HAP-1 (cell line): ENCODE data around the gene RUVBL1.

Experiments used
- DNase-seq, 2 experiments: peaks; one replicate each; pipeline ENCODE4 v3.0.0-alpha.2; 2016 to 2020; ENCODE audit warnings: low spot score in 2 of 2
- H3K27me3 ChIP-seq: fragments of 250-450 bp; sonication (Bioruptor Pico); 2 replicates; pipeline ENCODE4 v1.5.1; 2020; ENCODE audit warnings: low read depth, mild to moderate bottlenecking, moderate library complexity
- H3K36me3 ChIP-seq: fragments of 250-450 bp; sonication (Bioruptor Pico); replicated peaks from 2 replicates; pipeline ENCODE4 v1.5.1; 2020; ENCODE audit warnings: mild to moderate bottlenecking
- H3K4me1 ChIP-seq: fragments of 250-450 bp; sonication (Bioruptor Pico); 2 replicates; pipeline ENCODE4 v1.5.1; 2020; ENCODE audit warnings: mild to moderate bottlenecking
- H3K4me3 ChIP-seq: fragments of 250-450 bp; sonication (Bioruptor Pico); 2 replicates; pipeline ENCODE4 v1.5.1; 2020; ENCODE audit warnings: mild to moderate bottlenecking, moderate library complexity
- H3K9me3 ChIP-seq: fragments of 250-450 bp; sonication (Bioruptor Pico); 2 replicates; pipeline ENCODE4 v1.5.1; 2020; ENCODE audit warnings: mild to moderate bottlenecking, moderate library complexity
- in situ Hi-C: fragments of 300-500 bp; cut with MboI; formaldehyde crosslinking; loops from 3 replicates; pipeline ENCODE4 v1.14.3; 2020; ENCODE audit warnings: low sequenced_read_pairs, inconsistent platforms, mixed read lengths

RUVBL1 gene

DNA sequence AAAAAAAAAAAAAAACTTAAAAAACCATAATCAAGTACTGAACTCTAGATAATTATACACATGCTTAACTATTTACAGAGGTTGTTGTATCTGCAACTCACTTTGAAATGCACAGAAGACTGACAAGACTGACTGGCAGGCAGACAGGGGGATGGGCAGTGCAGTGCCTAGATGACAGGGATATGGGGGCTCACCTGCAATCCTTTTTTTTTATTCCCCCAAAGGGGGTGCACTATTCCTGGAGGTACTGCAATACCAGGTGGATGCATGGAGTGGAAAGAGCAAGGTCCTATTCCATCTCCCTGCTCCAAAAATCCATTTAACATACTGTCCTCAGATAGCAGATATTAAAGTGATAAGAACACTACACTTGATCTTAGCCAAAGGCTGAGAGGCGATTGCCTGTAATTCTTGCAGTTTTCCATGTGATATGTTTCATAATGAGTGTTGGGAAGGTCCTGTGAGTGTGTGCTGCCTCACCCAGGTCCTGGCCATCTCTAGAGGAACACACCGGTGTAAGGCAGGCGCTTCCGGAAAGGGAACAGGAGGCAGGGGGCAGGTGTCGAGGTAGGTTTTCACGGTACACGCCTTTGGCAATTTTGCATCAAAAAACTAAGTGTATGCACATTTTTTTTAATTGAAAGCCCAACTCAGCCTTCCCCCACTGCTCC lies 48.6 kb downstream of the RUVBL1 start:
- Histone ChIP-seq H3K4me3 (no peak overlapping the region), H3K4me1 (no peaks in the 10 kb centered on the region), H3K36me3 (peaks cover 70% of the 10 kb centered on the region), H3K9me3 (no peaks in the 10 kb centered on the region), H3K27me3 (no peaks in the 10 kb centered on the region)
- DNase-seq = no peak
- in situ Hi-C loops = no loop called here

DNA sequence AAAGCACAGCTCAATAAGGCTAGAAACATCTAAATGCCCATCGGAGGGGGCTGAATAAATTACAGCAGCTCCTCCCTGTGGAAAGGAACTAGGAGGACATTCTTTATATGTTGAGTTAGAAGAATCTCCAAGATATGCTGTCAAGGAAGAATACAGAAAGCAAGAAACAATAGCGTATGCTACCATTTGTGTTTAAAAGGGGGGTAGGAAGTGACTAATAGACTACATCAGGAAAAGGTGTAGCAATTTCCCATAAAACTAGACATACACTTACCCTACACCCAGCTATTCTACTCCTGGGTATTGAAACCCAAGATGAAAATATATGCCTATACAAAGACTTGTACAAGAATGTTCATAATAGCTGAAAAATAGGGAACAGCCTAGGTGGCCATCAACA lies 49.8 kb downstream of the RUVBL1 start:
- in situ Hi-C loops = no loop called here
- DNase-seq = no peak
- H3K4me1 ChIP-seq = no peaks in the 10 kb centered on the region
- no peak overlapping the region for H3K4me3 ChIP-seq
- H3K9me3 ChIP-seq = no peaks in the 10 kb centered on the region
- H3K36me3 ChIP-seq = peaks cover 71% of the 10 kb centered on the region
- no peaks in the 10 kb centered on the region for H3K27me3 ChIP-seq

DNA sequence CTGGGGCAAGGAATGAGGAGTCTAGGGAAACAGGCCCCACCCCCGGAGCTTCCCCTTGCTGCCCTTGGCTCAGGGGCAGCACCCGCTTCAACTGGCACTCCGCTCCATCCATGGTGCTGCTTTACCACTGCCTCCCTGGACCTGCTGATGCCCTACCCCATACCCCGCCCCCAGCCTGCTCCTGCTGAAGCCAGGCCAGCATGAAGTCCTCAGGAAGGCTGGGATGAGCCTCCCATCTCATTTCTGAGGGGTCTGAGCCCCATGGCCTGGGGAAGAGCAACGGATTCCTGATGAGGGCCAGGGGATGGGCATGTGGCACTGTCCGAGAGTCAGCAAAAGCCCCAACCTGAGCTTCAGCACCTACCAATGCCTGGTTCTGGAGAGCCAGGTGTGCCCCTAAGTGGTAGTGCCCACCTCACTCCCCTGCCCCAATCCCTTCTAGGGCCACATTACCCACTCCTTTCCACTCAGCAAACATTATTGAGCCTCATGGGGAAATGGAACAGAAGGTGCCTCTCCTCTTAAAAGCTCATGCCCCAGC lies 50.4 kb downstream of the RUVBL1 start:
- no peak overlapping the region for H3K4me3 ChIP-seq
- H3K27me3 ChIP-seq = no peaks in the 10 kb centered on the region
- H3K9me3 ChIP-seq = no peaks in the 10 kb centered on the region
- in situ Hi-C loops = no loop called here
- H3K36me3 ChIP-seq = peaks cover 71% of the 10 kb centered on the region
- DNase-seq = no peak
- no peaks in the 10 kb centered on the region for H3K4me1 ChIP-seq

DNA sequence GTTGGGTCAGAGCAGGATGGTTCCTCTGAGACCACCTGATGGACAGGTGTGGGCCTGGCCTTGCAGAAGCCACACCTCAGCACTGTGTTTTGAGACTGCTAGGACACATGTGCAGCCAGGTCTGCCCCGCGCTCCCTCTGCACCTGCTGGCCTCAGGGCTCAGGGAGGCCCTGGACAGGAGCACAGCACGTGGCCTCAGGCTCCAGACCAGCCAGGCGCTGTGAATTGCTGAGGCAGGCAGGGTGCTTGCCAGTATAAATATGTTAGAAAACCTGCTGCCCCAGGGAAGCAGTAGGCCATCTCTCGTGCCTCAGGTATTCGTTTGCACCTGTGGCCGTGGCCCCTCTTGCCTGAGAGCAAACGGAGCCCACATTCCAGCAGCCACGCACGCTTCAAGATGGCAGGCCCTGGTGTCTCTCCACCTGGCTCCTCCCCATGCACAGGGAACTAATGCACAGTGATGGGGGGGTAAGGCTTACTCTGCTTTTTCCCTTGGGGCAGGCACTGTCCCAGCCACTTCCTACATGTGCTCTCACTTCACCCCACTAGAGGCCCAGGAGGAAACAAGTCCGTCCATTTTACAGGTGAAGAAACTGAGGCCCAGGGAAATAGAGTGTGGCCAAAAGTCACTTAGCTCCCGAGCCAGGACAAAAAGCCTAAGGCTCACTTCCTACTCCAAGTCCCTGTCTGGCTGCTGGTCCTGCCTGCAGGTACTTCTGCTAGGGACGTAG lies 51.0 kb downstream of the RUVBL1 start:
- no peaks in the 10 kb centered on the region for H3K9me3 ChIP-seq
- in situ Hi-C loops = no loop called here
- H3K36me3 ChIP-seq = peaks cover 73% of the 10 kb centered on the region
- no peak overlapping the region for H3K4me3 ChIP-seq
- DNase-seq = no peak
- H3K4me1 ChIP-seq = no peaks in the 10 kb centered on the region
- no peaks in the 10 kb centered on the region for H3K27me3 ChIP-seq

DNA sequence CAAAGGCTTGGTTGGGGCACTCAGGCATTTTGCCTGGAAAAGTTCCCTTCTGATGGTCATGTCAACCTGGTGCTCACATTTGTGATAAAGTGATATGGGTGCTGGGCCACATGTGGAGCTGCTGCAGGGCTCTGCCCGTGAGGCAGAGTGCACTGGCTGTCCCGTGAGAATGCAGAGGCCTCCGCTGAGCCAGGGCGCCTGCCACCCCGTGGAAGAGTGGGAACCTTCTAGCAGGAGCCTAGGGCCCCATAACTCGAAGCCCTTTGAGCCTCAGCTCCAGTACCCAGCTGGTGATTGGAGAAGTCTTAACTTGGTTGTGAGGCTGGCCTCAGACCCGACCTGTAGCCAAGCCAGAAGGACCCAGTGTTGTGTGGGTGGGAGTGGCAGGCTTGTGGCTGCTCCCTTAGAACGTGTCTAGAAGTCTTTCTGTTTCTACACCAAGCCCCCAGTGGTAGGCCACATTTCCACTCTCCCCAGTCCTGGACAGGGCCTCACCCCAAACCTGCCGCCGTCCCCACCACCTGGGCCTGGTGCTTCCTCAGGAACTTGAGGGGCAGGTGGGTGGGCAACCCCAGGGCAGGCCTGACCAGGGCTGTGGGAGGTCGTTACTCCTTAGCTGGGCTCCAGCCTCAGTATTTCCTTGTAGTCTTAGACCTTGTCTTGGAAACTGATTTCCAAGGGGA lies 51.7 kb downstream of the RUVBL1 start:
- H3K4me1 ChIP-seq = no peaks in the 10 kb centered on the region
- peaks cover 80% of the 10 kb centered on the region for H3K36me3 ChIP-seq
- in situ Hi-C loops = no loop called here
- H3K9me3 ChIP-seq = no peaks in the 10 kb centered on the region
- H3K27me3 ChIP-seq = no peaks in the 10 kb centered on the region
- DNase-seq = no peak
- H3K4me3 ChIP-seq = no peak overlapping the region

DNA sequence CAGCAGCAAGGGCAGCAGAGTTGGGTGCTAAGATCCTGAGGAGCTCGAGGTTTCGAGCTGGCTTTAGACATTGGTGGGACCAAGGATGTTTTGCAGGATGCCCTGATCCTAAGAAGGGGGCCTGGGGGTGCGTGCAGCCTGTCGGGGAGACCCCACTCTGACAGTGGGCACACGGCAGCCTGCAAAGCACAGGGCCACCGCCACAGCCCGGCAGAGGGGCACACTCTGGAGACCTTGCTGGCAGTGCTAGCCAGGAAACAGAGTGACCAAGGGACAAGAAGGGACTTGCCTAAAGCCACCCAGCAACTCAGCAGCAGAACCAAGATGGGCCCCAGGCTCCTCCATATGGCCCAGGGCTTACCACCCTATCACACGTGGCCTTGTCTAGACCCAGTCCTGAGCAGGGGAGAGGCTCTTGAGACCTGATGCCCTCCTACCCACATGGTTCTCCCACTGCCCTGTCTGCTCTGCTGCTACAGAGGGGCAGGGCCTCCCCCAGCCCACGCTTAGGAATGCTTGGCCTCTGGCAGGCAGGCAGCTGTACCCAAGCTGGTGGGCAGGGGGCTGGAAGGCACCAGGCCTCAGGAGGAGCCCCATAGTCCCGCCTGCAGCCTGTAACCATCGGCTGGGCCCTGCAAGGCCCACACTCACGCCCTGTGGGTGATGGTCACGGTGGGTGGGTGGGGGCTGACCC lies 52.6 kb downstream of the RUVBL1 start:
- Histone ChIP-seq H3K27me3 (no peaks in the 10 kb centered on the region), H3K4me1 (no peaks in the 10 kb centered on the region), H3K36me3 (peaks cover 88% of the 10 kb centered on the region), H3K4me3 (no peak overlapping the region), H3K9me3 (no peaks in the 10 kb centered on the region)
- DNase-seq = no peak
- in situ Hi-C loops = no loop called here

DNA sequence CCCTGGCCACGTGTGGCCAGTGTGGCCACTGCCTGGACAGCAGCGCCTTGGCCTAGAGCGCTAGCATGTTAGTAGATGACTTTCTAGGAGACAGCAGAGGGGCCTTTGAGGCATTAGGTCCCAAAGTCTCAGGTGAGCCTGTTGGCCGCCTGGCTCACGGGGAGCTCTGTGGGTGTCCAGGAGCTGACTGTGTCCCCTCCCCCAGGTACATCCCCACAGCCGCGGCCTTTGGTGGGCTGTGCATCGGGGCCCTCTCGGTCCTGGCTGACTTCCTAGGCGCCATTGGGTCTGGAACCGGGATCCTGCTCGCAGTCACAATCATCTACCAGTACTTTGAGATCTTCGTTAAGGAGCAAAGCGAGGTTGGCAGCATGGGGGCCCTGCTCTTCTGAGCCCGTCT lies 54.3 kb downstream of the RUVBL1 start:
- Histone ChIP-seq H3K4me1 (no peaks in the 10 kb centered on the region), H3K4me3 (no peak overlapping the region), H3K27me3 (no peaks in the 10 kb centered on the region), H3K9me3 (no peaks in the 10 kb centered on the region), H3K36me3 (peaks cover 98% of the 10 kb centered on the region)
- DNase-seq = no peak
- in situ Hi-C loops = no loop called here

DNA sequence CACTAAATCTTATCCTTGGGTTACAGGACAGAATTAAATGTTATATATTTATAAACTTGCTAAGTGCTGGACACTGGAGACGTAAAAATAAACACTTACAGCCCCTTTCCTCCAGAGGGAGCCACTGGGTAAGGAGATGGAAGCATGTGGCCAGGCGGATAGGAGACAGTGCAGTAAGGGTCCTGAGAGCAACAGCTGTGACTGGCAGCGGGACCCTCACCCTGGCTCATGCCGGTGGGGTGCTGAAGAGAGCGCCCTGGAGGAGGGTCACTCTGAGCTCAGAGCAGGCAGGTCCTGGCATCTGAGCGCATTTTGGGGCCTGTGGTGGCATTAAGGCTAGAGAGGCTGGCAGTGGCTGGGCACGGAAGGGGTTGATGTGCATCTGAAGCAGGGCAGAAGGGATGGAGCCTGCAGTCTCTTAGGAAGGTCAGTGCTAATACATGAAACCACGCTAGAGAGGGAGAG lies 55.4 kb downstream of the RUVBL1 start:
- no peaks in the 10 kb centered on the region for H3K27me3 ChIP-seq
- no peak overlapping the region for H3K4me3 ChIP-seq
- in situ Hi-C loops = no loop called here
- H3K36me3 ChIP-seq = peaks cover 98% of the 10 kb centered on the region
- DNase-seq = peak; percentile 53 to 66
- no peaks in the 10 kb centered on the region for H3K4me1 ChIP-seq
- H3K9me3 ChIP-seq = no peaks in the 10 kb centered on the region

DNA sequence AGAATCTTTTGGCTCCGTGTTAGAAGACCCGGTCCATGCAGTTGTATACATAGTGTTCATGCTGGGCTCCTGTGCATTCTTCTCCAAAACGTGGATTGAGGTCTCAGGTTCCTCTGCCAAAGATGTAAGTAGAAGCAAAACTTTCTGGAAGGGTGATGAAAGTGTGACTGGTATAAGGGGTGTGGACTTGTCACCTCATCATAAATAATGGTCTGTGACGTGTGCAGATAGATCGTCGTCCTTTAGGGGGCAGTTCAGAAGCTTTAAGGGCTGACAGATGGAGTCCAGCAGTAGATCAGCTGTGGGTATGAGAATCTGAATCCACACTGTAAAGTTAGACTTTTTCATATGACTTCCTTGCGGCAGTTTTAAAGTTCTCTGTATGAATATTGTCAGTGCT lies 56.1 kb downstream of the RUVBL1 start:
- Histone ChIP-seq H3K36me3 (peaks cover 98% of the 10 kb centered on the region), H3K4me1 (no peaks in the 10 kb centered on the region), H3K4me3 (no peak overlapping the region), H3K27me3 (no peaks in the 10 kb centered on the region), H3K9me3 (no peaks in the 10 kb centered on the region)
- in situ Hi-C loops = no loop called here
- DNase-seq = no peak

DNA sequence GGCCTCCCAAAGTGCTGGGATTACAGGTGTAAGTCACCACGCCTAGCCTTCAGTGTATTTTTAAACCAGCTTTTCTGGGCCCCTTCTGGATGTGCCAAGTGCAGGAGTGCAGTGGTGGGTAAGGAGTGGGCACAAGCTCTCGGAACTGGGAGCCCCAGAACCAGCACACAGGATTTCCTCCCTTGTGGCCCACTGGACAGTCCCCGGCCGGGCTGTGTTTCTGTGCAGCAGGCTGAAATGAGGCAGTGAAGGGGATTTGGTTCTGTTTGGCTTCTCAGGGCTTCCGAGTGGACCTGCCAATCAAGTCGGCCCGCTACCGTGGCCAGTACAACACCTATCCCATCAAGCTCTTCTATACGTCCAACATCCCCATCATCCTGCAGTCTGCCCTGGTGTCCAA lies 56.9 kb downstream of the RUVBL1 start:
- Histone ChIP-seq H3K4me3 (no peak overlapping the region), H3K9me3 (no peaks in the 10 kb centered on the region), H3K4me1 (no peaks in the 10 kb centered on the region), H3K27me3 (no peaks in the 10 kb centered on the region), H3K36me3 (peaks cover 98% of the 10 kb centered on the region)
- in situ Hi-C loops = no loop called here
- no peak for DNase-seq

DNA sequence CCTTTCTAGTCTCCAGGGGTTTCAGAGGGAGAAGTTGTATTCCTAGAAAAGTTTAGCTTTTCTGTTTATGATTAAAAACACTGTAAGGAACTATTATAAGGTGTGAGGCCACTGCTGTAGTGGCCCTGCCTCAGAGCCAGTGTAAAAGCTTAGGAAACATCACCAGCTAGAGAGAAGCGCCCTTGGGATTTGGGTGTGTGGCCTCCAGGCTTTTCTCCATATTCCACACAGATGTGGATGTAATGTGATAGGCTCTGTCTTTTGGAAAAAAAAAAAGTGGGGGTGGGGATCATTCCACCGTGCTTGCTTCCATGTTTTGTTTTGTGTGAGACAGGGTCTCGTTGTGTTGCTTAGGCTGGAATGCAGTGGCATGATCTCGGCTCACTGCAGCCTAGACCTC lies 57.5 kb downstream of the RUVBL1 start:
- H3K27me3 ChIP-seq = no peaks in the 10 kb centered on the region
- DNase-seq = no peak
- no peaks in the 10 kb centered on the region for H3K9me3 ChIP-seq
- H3K4me1 ChIP-seq = no peaks in the 10 kb centered on the region
- no peak overlapping the region for H3K4me3 ChIP-seq
- in situ Hi-C loops = no loop called here
- H3K36me3 ChIP-seq = peaks cover 98% of the 10 kb centered on the region

DNA sequence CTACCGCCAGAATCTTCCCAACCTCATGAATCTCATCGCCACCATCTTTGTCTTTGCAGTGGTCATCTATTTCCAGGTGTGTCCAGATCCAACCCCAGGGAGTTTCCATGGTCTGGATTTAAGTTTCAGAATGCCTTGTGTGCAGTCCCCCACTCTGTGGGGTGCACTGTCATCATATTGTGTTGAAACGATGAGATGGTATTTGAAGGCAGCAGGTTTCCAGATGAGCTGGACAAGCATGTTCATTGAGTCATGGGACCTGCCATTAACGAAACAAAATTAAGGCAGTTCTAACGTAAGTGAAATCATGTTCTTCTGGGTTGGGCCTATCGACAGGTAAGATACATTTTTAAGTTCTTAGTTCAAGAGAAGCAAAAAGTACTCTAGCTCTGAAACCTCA lies 58.6 kb downstream of the RUVBL1 start:
- H3K9me3 ChIP-seq = no peaks in the 10 kb centered on the region
- H3K27me3 ChIP-seq = no peaks in the 10 kb centered on the region
- in situ Hi-C loops = no loop called here
- H3K4me1 ChIP-seq = no peaks in the 10 kb centered on the region
- no peak for DNase-seq
- peaks cover 98% of the 10 kb centered on the region for H3K36me3 ChIP-seq
- no peak overlapping the region for H3K4me3 ChIP-seq

DNA sequence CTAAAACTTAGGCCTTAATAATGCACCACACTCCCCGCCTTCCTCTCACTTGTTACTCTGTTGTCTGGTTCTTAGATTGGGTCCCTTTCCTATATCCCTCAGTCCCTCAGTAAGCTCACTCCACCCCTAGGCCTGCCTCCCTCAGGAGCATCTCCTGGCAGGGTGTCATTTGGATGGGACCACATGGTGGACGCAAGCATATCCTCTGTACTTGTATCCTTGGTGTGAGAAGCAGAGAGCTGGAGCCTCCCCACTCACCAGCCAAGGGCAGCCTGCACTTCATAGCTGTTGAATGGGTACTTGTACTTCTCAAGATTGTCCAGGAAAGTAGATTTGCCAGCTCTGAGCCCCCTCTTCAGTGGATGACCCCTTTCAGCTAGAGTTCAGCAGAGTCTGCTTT lies 59.7 kb downstream of the RUVBL1 start:
- Histone ChIP-seq H3K27me3 (no peaks in the 10 kb centered on the region), H3K9me3 (no peaks in the 10 kb centered on the region), H3K4me1 (no peaks in the 10 kb centered on the region), H3K4me3 (no peak overlapping the region), H3K36me3 (peaks cover 98% of the 10 kb centered on the region)
- in situ Hi-C loops = no loop called here
- no peak for DNase-seq
